Stimulated activated naive CD4-positive, alpha-beta T cell (primary cell): ENCODE measurements around the gene GPSM3.
"Not testable (repeated sequence)": the region's sequence is repeated elsewhere in the genome, so short reads cannot be mapped to it uniquely, and the experiment has no call there.

ENCODE experiments used
- DNase-seq, 6 experiments: peaks; one replicate each; lab custom pipeline; 2025; lab: John Stamatoyannopoulos, UW

Gene GPSM3

DNA sequence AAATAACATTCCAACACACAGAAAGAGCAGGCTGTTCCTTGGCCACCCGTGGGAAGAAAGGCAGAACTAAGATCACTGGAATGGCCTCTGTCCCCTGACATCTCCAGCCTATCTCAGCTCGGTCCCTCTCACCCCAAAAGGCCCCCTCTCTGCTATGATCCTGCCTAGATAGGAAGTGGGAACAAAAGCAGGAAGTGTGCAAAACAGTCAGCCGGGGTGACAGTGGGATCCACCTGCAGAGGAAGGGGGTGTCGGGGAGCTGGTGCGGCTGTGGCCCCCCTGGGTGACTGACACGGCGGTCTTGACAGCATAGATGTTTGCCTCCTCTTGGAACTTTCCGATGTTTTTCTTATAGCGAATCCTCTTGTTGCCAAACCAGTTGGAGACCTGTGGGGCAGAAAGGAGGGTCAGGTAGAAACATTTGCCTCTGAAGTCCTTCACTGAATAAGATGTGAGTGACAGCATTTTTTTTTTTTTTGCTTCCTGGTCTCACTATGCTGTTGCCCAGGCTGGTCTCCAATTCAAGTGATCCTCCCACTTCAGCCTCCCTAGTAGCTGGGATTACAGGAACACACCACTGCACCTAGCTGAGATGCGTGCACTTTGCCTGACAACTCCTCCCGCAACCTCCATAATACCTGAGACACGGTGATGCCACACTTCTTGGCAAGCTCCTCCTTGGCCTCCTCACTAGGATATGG, 5.3 kb downstream of the GPSM3 start:
- DNase-seq = no peak

GRCh38 chr6:32186151-32186840, 6.1 kb downstream of the GPSM3 start:
- not testable (repeated sequence) for DNase-seq

DNA sequence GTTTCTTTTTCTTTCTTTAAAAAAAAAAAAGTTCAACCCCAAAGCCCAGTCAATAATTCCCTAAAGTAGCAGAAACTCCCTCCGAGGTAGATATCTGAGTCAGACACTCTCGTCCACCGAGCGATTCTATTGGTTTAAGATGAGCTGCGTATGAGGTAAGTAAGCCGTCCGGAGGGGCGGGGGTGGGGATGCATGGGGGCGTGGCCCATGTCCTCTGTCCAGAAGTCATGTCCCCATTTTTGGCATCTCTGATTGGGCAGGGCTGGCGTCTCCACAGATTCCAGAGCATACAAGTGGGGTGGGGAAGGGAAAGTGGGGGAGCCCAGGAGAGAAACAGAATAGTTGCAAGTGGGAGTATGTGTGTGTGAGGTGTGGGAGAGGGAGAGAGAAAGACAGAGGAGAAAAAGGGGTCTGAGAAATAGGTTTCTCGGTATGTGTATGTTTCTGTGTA, 6.7 kb downstream of the GPSM3 start:
- DNase-seq = not testable (repeated sequence)

DNA sequence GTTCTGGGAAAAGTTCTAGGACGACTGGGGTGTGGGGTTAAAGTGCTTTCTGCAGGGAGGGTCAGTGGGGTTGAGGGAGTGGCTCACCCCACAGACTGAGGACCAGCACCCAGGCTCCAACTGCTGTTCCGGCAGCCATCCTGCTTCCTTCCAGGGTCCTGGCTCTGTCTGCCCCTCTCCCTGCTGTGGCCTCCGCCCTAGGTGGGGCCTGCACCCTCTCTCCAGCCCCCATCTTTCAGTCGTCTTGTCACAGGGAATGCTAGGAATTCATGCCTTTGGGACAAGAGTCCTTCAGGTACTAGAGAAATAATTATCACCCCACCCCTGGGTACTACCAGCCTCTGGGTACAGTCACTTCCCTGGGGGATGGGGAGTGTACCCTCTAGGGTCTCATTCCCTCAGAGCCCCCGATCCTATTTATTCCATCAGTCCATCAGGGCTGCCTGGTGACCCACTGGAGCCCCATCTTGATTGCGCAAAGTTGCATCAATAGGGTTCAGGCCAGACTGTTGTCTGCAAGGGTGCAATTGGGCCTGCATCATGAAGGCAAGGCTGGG, 8.3 kb downstream of the GPSM3 start, which contains the start of gene AGER:
TSS of gene AGER (minus strand) at position 170 of the 557 bp plus-strand sequence. CDS start at position 139, 31 bp downstream.
- DNase-seq = no peak

DNA sequence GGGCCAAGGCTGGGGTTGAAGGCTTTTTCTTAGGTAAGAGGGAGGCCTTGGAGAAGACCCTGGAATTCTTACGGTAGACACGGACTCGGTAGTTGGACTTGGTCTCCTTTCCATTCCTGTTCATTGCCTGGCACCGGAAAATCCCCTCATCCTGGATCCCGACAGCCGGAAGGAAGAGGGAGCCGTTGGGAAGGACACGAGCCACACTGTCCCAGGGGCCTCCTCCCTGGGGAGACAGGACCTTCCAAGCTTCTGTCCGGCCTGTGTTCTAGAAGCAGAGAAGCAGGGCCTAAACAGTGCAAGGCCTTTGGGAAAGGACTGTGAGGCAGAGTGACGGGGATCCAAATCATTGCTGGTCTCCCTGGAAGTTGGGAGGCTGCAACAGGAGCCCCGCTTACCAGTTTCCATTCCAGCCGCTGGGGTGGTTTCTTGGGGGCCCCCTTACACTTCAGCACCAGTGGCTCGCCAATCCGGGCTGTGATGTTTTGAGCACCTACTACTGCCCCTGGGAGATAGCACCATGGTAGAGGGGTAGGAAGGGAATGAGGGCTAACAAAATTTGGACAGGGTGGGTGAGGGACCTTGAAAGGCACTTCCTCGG, 8.9 kb downstream of the GPSM3 start:
- no peak for DNase-seq

- no peak for DNase-seq
Observed at GRCh38 chr6:32183030-32183429, 9.4 kb downstream of the GPSM3 start.

DNA sequence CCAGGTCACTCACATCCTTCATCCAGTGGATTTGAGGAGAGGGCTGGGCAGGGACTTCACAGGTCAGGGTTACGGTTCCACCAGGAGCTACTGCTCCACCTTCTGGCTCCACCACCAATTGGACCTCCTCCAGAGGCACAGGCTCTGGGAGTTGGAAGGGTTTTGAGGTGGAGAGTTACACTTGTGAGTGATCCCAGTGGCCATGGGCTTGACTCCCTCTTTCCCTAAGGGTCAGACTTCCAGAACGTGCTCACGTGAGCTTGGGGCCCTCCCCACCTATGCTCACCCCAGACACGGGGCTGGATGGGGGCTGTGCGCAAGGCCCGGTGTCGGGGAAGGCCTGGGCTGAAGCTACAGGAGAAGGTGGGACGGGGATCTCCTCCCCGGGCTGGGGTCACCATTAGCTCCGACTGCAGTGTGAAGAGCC, 9.9 kb downstream of the GPSM3 start:
- DNase-seq = no peak

DNA sequence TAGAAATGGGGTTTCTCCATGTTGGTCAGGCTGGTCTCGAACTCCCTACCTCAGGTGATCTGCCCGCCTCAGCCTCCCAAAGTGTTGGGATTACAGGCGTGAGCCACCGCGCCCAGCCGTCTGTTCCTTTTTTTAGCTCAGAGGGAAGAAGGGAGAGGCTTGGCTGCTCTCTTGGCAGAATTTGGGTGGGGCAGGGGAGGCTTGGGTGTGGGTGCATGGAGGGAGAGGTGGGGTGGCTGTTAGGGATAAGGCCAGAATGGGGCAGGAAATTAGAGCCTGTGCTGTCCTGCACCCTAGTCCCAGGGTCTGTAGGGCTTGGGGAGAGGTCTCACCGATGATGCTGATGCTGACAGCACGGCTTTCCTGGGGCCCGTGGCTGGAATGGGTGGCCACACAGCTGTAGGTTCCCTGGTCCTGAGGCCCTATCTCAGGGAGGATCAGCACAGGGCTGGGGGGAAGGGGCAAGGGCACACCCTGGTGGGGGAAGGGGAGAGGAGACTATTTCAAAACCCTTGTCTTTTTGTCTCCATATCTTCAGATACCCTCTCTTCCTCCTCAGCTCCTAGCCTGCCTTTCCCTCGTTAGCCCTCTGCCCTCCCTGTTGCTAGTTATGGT, 10.4 kb downstream of the GPSM3 start:
- no peak for DNase-seq

DNA sequence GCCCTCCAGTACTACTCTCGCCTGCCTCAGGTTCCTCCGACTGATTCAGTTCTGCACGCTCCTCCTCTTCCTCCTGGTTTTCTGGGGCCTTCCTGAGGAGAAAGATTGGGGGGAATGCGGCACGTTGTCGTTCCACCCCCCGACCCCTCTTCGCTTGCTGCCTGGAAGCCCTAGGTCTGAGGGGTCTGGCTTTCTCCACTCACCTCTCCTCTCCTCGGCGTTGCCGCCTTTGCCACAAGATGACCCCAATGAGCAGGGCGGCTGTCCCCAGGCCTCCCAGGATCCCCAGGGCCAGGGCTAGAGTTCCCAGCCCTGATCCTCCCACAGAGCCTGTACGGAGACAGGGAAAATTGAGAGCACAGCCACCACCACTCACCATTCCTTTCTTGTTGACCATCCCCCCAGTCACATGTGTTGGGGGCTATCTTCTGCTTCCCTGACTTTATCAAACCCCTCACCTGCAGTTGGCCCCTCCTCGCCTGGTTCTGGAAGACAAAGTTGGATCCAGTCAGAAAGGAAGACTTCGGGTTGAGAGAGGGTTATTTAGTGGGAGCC, 11.2 kb downstream of the GPSM3 start:
- no peak for DNase-seq

DNA sequence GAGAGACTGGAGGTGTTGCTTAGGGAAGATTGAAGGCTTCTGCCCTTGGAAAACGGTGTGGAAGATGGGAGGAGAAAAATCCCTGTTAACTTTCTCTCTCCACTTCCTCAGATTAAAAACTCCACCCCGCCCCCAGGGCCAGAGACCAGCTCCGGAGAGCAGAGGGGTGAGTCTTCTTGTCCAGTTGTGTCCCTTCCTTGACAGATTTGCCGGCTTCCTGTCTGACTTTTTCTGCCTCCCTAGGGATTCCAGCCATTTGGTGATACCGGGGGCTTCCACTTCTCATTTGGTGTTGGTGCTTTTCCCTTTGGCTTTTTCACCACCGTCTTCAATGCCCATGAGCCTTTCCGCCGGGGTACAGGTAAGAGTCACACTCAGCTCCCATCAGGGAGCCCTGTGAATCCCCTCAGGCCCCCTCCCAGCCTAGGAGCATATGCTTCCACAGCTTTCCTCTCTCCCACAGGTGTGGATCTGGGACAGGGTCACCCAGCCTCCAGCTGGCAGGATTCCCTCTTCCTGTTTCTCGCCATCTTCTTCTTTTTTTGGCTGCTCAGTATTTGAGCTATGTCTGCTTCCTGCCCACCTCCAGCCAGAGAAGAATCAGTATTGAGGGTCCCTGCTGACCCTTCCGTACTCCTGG, 12.6 kb downstream of the GPSM3 start:
- DNase-seq = no peak

GRCh38 chr6:32178547-32179440, 13.6 kb downstream of the GPSM3 start:
- DNase-seq = no peak

DNA sequence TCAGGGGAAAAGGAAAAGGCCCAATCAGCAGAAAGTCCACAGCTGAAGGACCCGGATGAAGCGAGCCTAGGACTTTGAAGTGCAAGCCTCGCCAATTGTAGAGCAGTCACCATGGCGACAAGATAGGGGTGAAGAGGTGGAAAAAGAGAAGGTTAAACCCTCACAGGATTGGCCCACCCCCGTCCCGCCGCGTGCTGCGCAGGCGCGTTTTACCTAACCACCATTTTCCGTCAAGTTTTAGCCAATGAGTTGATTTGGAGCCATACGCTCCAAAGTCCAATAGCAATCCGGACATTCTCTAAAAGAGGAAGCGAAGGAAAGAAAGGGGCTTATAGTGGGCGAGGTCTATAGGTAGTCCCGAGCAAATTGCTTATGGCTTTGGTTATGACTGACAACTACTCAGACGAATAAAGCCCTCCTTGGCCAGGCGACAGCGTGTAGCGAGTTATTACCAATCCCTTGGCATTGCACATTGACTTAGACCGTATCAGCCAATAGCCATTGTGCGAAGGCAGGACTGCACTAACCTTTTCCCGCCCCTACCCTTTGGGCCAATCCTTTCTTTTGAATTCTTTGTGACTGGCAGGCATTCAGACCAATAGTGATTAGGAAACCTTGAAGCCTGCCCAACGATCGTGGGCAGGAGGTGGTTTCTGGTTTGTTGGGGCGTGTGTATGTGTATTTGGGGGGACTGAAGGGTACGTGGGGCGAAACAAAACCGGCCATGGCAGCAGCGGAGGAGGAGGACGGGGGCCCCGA, 14.5 kb downstream of the GPSM3 start, which contains the start of gene RNF5:
TSS of gene RNF5 (plus strand) at position 618 of the 759 bp plus-strand sequence. CDS start at position 725, 107 bp downstream.
- peak; percentile 84 to 99 (median 98) for DNase-seq

DNA sequence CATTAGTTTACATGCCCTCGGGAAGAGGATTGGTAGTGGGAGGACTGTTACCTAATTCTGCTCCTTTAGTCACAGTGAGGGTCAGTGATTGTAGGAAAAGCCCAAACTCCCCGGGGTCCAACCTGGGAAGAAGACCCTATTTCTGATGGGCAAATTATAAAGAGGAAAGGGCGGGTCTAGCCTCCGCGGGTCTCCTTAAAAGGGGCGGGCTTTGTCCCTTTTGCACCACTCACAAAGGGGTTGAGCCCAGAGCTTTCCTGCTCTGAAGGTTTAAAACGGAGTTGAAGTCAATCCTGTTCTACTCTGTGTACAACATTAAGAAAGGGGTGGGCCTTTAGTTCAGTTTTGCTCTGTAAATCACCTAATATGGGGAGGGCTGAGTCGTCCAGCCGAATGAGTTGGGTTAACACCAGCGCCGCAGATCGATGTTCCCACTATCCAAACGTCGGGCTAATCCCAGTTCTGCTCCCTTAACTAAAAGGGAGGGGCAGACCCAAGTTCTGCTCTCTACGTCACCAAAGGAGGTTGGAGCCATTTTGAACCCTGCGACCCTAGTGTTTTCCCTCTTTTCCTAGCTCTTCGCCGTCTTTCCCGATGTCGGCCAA, 15.2 kb downstream of the GPSM3 start:
- peak in 1 of 6 experiments; percentile 54 for DNase-seq

GRCh38 chr6:32176476-32177182, 15.8 kb downstream of the GPSM3 start:
- no peak for DNase-seq

- peak; percentile 90 to 95 (median 92) for DNase-seq
Observed at GRCh38 chr6:32175711-32176475, 16.6 kb downstream of the GPSM3 start, which contains the start of gene AGPAT1. AGPAT1 (minus strand) TSS chr6:32176084; CDS start chr6:32171496, 4,588 bp downstream.

GRCh38 chr6:32175322-32175710, 17.1 kb downstream of the GPSM3 start:
- DNase-seq = no peak

DNA sequence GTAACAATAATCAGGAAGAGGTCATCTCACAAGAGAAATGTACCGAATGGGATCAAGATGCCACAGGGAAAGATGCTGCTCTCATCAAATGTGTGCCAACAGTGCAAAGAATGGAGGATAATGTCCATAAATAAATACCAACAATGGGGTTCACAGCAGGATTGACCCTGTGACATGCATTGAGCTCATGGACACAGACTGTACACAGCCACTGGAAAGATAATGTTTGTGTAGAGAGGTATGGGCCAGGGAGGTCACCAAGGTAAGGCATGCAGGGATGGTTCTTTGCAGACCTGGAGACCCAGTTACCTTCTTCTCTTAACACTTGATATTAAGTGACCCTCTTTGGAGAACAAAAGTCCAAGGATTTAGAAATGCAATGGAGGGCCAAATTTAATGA, 18.0 kb downstream of the GPSM3 start:
- DNase-seq = no peak
